Fibroblast of skin of scalp (primary cell): ENCODE results near the gene FPGS.
"Not testable (repeated sequence)": the region's sequence is repeated elsewhere in the genome, so short reads cannot be mapped to it uniquely, and the experiment has no call there.

ENCODE experiments used
- DNase-seq: peaks from one replicate; pipeline ENCODE4 v3.0.0-alpha.2; 2013

Gene FPGS

DNA sequence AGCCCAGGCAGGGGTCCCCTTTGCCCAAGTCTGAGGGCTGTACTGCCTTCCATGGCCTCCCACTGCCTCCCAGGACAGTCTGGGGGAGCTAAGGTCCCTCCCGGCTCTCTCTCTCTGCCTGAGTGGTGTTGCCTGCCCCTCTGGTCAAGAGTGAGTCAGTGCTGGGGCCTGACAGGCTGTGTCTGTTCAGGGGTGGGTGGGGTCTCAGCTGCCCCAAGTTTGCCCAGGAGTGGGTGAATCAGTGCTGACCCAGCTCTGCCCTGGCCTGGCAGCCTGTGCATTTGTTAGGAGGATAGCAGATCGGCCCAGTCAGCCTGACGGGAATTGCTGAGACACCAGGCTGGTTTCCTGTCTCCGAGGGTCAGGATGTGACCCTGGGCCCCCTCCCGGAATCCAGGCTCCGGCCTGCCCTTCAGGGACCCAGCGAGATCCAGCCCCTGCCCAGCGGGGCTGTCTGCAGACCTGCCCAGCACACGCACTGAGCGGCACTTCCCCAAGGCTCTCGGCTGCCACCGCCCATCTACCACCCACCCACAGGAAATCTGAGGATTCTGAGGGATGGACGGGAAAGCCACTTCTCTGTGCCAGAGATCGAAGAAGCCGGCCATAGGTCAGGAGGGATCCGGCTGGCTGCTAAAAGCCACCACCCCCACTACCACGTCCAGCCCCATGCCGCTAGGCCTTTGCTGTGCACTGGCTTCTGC, 35.8 kb downstream of the FPGS start:
- peak; percentile 67 for DNase-seq

DNA sequence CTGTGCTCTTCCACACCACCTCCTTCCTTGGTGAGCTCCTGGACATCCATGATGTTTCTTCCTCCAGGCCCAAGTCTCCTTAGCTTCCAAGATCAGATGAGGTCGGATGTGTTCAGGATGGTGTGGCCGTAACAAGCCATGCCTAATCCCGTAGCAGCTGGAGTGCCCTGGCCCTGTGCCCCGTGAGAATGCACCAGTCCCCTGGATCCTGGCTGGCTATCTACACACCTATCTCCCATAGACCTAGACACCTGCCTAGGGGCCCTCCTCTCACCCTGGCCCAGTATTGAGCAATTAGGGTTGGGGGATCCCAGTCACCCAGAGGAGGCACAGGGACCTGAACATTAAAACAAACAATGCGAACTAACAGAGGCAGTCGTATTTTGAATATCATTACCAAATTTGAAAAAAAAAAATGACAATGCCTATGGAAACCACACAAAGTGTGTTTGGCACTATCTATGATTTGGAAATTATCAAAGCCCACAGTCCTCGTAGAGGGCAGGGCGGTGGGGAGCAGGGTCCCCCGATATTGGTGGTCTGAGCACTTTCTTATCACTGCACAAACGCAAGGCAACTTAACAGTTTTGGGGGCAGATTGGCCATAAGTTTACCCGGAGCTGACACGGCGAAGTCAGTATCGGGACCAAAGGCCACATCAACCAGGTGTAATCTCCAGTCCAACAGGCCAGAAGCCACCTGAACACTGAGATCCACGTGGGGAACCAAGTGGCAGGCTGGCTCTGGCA, 38.6 kb downstream of the FPGS start:
- no peak for DNase-seq

DNA sequence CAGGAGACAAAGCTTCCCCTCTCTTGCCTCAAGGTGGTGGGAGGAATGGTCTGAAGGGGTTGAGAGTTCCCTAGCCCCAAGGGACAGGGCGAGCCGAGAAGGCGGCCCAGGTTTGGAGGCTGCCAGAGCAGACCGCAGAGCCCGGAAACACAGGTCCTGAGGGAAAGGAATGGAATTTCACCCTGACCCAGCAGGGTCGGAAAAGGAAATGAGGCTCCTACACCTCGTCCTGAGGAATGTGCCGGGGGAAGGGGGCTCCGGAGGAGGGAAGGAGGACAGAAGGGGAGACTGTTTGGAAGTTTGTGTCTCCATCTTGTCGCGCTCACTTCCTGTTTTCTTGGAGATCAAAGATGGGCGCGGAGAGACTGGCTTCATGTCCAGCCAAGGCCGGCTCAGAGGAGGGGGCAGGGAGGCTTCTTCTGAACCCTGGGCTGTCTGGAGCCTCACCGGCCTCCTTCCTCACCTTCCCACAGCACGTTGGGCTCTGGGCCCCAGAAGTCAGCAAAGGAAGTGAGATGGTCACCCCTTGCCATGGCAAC, 42.2 kb downstream of the FPGS start:
- DNase-seq, result peak; percentile 48

DNA sequence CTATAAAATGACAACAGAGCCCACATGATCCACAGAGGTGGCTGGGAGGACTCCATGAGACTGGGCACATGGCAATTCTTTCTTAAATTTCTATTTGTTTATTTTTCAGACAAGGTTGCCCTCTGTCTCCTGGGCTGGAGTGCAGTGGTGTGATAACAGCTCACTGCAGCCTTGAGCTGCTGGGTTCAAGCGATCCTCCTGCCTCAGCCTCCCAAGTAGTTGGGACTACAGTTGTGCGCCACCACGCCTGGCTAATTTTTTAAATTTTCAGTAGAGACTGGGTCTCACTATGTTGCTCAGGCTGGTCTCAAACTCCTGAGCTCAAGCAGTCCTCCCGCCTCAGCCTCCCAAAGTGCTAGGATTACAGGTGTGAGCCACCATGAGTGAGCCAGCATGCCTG, 42.9 kb downstream of the FPGS start:
- DNase-seq, result not testable (repeated sequence)

DNA sequence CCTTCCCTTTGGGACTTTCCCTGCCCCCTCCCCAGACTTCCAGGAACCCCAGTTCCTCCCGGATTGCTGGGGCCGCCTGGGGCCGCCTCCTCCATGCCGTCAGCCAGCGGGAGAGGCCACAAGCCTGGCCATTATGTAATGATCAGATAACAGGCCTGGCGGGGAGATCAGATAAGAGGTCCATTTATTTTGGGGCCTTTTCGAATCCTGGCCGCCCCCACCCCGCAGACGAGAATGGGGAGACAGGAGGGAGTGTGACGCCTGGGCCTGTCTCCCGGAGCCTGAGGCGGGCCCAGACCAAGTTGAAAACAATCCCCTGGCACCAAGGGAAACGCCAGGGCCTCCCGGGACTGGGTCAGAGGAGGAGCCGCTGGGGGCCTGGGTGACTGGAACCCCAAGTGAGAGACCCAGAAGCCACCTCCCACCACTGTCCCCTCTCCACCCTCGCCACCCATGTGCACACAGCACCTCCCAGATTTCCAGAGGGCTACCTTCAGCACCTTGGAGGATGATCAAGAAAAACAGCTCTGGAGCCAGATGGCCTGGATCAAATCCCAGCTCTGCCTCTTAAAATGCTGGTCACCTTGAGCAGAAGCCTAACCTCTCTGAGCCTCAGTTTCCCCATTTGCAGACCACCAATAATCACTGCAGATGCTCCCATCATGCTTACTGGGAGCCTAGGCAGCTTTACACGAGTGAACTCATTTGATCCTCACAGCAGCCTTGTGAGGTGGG, 43.9 kb downstream of the FPGS start:
- no peak for DNase-seq

DNA sequence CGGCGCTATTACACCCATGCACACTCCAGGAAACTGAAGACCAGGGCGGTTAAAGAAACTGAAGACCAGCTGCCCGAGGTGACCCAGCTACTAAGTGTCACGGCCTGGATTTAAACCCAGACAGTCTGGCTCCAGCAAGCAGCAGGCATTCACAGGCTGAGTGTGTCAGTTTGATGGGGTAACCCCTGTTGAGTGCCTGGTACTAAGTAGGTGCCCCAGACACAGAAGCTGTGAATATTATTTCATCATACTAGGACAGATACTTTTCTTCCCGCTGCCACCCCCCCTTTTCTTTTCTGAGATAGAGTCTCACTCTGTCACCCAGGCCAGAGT, 44.5 kb downstream of the FPGS start:
- no peak for DNase-seq

DNA sequence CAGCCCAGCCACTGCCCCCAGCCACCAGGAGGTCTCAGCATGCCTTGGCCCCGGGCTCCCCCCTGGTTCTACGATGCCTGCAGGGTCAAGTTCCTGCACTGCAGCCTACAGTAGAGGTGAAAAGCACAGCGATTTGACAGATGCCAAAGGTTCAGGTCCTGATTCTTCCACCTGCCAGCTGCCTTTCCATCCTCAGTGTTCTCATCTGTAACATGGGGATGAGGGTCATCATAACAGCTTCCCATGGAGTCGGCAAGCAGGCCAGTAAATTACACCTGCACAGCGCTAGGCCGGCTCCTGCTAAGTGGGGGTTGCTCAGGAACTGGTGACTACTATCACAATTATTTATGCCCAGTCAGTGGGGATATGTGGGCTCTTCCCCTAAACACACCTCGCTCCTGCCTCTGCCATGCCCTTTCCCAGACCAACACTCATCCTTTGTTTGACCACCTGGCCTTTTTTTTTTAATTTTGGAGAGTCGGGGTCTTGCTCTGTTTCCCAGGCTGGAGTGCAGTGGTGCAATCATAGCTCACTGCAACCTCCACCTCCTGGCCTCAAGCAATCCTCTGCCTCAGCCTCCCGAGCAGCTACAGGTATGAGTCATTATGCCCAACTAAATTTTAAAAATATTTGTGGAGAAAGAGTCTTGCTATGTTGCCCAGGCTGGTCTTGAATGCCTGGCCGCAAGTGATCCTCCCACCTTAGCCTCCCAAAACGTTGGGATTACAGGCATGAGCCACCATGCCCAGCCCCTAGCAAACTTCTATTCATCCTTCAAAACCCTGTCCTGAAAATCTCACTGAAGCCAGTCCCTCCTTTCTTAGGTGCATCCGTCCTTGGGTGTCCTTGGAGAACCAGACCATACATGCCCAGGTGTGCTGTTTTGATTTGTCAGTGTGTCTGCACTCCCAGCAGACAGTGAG, 45.4 kb downstream of the FPGS start:
- no peak for DNase-seq

DNA sequence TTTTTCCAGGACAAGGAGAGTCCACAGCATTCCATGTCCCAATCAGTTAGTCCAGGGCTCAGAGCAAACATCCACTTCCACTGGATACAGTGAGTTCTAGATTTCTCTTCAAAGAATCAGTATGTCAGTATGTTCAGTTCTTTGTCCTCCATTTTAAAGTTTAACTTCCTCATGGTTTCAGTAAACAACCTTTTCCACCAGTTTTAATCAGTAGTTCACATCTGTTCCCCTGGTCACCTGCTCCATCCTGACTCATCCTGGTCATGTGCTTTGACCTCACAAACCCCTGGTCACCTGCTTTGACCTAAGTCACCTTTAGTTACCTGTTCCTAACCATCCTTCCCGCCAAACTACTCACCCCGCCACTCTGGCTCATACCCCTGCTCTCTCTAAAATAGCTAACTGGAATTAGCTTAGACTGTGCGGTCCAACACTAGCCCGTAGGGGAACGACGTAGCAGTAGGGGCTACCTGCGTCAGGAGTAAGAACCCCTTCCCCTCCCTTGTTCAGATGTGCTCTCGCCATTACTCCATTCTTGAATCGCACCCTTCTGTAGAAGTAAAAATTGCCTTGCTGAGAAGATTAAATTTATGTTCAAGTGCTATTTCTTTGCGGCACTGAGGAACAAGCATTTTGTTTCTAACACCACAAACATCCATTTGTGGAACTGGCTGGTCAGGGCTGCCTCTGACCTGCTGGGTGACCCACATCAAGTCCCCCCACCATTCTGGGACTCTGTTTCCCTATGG, 46.2 kb downstream of the FPGS start:
- no peak for DNase-seq

DNA sequence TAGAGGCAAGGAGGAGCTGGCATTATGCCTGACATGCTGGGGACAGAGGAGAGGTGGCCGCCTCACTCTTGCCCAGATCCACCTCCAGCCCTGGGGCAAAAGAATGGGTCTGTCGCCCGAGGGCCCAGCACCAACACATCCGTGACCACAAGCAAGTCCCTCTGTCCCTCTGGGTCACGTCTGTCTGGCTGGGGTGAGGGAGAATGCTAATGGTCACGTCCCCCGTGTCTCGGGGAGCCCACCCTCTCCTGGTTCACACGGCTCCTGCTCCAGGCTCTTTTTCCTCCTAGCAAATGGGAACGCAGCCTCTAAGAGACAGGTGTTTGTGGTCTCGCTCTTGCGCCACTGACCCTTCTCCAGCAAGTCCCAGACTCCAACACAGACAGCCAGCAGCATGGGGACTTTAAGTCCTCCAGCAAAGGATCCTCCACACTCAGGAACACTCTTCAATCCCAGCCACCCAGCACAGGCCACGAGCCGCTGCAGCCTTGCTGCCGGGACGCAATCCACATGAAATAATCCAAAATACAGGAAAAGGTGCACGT, 47.7 kb downstream of the FPGS start:
- no peak for DNase-seq

DNA sequence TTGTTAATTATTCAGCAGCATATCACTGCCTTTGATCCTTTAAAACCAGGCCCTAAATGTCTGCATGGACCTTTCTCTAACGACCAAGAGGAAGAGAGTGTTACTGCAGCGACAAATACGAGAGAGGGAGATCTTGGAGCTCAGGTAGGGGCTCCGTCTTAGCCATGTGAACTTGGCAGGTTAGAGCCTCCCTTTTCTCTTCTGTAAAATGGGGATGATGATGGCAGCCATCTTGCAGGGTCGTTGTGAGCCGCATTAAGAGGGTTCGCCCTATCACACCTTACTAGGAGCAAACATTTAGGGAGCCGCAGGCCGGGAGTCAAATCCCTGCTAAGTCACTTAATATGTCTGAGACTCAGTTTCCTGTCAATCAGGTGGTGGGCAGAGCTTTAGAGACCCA, 50.1 kb downstream of the FPGS start:
- no peak for DNase-seq

DNA sequence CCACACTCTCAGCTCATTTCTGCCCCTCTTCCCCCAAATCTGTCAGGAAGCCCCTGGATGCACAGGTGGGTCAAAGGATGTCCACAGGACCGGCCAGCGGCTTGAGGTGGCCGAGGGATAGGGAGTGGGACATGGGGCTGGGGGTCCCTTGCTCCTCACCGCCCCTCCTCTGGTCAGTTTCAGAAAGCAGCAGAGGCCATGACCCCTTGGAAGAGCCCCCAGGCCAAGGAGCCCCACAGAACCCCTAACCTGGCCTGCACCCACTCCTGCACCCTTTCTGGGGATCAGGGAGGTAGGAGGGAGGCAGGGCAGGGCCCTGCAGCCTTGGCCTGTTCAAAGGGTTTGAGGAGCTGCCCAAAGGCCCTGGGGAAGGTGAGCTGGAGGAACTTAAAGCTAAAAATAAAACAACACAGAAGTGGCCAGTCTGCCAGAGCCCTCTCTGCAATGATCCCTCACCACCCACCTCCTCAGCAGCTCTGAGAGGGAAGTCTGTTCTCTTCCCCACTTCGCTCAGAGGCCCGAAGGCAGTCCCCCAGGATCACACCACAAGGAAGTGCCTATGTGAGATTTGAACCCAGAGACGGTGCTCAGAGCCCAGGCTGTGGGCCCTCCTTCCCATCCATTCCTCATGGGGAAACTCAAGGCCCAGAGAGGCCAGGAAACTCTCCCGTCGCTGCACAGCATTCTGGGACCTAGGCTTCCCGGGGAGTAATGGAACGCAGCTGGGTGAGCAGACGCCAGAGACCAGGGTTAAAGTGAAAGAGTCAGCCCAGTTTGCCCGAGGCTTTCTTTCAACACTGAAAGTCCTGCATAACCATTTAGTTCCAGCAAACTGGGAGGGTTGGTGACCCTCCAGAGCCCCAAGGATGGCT, 50.9 kb downstream of the FPGS start:
- peak; percentile 23 for DNase-seq

DNA sequence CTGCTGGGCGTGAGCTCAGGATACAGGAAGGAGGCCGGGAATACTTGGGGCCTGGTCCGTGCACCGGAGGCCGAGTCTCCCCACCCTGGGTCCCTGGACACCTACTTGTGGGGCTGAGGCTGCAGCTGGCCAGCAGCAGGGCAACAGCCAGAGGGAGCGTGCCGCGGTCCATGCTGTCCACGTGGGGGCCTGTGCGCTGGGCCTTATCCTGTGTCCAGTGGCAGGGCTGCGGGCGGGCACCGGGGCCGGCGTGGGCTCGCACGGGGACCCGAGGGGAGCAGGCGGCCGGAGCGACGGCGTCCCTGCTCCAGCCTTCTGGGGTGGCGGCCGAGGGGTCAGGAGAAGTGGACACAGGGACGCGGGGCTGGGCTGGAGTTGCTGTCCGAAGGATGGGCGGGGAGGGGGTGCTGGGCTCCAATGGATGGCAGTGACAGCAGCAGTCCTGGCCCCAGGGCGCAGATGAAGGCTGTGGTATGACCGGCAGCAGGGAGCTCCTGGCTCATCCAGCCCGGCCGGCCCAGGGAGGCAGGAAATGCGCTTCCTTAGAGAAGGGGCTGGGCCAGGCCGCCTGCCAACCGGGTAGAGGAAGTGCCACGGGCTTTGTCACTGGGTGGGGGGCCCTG, 51.6 kb downstream of the FPGS start, which contains the start of gene ENG:
Gene ENG, minus strand, starts transcription at position 475 of the 623 bp plus-strand sequence. Its CDS starts 303 bp downstream, at position 172.
- DNase-seq, result peak; percentile 78

DNA sequence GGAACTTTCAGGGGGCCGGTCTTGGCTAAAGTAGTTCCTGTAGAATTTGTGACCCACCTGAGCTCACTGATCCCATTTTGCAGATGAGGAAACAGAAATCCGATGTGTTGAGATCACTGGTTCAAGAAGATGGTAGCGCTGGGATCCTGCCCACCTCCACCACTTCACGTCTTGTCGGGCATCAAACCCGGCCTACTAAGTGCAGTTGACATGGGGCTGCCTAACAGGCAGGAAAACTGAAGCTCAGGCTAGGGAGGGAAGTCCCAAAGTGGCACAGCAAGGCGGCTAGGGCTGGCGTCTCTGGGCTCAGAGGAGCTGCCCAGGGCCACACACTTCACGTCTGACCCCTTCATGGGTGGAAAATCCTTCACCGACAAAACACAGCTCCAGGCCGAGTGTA, 52.3 kb downstream of the FPGS start:
- no peak for DNase-seq

DNA sequence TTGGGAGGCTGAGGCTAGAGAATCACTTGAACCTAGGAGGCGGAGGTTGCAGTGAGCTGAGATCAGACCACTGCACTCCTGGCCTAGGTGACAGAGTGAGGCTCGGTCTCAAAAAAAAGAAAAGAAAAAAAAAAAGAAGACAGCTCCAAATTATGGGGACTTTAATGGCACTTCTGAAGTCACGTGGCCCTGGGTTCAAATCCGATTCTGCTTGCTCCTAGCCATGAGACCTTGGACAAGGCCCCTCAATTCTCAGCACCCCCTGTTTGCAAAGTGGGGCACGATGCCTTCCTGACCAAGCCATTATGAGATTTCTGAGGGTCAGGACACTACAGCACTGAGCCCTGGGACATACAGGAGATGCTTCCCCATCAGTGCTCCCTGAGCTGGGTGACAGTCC, 52.8 kb downstream of the FPGS start:
- no peak for DNase-seq

DNA sequence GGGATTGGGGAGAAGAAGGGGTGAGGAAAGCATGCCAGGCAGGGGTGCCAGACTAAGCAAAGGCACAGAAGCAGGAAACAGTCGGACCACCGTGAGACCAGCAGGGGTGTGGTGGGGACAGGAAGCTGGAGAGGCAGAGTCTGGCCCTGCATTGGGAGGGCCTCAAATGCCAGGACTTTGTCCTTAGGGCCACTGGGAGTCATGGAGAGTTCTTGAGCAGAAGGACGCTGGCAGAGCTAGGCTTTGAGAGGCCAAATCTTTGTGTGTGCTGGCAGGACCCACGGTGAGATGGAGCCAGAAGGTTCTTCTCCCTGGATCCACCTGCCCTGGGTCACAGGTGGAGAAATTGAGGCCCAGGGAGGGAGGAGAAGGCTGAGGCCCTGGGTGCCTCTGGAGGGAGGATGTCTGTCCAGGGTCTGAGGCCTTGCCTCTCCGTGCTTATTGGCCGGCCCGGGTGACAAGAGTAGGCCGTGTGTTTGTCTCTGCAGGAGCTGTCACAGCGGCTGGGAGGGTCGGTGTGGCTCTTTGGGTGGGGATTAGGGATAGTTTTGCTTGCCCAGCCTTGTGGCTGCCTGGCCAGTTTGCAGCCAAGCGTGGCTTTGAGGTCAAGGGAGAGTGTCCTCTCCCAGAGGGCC, 53.5 kb downstream of the FPGS start:
- DNase-seq, result no peak

DNA sequence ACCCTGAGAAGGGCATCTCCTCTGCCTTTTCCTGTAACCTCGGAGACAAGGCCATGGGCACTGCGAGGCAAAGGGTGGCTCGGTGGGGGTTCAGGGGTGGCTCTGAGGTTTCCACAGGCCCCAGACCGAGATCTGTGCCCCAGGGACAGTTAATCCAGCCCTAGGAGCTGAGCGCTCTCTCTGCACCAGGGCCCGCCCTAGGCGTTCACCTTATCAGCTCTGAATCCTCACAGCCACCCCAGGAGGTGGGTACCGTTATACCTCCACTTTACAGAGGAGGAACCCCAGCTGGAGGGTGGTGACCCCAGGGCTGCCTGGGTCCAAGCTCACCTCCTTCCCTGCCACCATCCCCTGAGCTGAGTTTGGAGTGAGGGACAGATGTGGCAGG, 54.0 kb downstream of the FPGS start:
- DNase-seq, result no peak

DNA sequence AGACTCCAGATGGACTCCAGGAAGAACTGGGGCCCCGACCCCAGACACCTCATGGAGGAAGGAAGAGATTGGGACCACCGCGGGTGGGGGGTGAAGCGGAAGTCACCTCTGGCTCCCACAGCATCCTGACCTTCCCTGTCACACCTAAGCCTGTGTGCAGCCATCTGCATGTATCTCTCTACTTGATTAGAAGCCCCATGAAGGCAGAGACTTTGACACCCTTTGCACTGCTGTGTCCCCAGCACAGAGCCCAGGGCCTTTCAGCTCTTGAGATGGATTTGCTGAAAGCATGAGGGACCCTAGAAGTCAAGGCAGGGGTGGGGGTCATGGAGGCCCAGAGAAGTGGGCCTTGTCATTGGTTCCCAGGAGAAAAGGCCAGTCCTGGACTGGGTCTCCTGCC, 54.6 kb downstream of the FPGS start:
- DNase-seq, result no peak

DNA sequence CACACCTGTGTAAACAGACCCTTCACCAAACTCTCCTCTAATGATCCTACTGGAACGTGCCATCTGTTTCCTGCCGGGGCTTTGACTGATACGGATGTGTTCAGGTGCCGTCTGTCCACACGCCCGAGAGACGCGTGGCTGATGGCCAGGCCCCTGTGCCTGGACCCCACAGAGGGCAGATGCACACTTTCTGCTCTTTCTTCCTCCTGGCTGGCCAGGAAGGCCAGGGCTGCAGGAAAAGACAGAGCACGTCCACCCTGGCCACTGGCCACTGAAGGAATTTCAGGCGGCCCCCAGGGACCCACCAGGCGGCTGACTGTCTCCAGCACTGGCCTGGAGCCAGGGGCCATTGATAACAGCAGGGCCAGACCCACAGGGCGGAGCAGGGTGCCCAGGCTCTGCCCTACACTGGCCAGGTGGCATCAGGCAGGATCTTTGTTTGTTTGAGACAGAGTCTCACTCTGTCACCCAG, 55.4 kb downstream of the FPGS start:
- DNase-seq, result peak; percentile 51

DNA sequence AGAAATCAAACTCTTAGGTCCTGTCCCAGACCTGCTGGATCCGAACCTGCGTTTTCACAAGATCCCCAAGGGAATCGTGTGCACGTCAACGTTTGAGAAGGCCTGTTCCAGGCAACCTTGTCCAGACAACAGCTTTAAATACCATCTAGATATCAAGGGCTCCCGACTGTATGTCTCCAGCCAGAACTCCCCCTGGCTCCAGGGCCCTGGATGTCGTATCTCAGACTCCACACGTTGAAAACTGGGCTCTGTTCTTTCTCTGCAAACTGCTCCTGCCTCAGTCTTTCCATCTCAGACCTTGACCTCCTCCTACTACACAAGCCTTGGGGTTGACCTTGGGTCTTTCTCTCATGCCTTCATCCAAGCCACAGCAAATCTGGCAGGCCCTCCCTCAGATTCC, 57.6 kb downstream of the FPGS start:
- no peak for DNase-seq
